GM21447 (cell line): ENCODE data around the gene ULBP3.
A peak's percentile ranks its signal among the peaks of the same experiment; 100 is the strongest.

ENCODE experiments used
- ATAC-seq: cut with Tn5 transposase; IDR thresholded peaks from one replicate; pipeline ENCODE4 v1.9.1; 2021; ENCODE audit not compliant: unreplicated experiment

ULBP3 gene

GRCh38 chr6:150068720-150069648 is at the start of gene ULBP3:
Gene ULBP3, minus strand, starts transcription at chr6:150069121. Its CDS starts 55 bp downstream, at chr6:150069066.
- ATAC-seq, result peak; percentile 75

DNA sequence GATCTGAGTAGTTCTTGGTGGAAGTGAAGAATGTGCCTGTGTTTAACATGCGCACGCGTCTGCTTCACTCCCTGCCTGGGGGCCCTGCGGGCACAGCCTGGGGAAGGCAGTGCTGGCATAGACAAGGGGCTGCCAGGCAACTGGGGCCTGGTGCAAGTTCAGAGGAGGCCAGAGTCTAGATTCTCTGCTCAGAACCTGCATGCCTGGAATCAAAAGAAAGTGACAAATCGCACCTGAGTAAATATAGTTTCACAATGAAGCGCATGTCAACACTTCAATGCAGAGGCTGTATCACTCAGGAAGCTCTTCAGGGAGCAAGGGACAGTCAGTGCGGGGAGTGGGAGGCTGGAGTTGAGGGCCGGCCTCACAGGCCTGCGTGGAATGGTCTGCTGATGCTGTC is 49.7 kb upstream of the ULBP3 start:
- no peak for ATAC-seq

DNA sequence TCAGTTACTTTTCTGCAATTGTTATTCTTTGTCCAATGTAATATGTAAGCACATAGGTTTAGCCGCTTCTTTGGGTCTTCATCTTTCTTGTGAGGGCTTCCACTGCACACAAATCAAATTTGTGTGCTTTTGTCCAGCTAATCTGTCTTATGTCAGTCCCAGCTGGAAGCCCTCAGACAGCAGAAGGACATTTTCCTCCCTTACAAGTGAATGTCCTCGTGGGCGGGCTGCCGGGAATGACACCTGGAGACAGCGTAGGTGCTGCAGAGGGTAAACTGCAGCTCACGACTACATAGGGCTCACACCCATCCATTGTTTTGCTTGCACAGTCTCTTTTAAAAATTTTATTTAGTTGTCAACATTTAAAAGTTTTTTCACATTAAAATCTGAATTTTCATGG is 49.3 kb upstream of the ULBP3 start:
- ATAC-seq, result no peak

DNA sequence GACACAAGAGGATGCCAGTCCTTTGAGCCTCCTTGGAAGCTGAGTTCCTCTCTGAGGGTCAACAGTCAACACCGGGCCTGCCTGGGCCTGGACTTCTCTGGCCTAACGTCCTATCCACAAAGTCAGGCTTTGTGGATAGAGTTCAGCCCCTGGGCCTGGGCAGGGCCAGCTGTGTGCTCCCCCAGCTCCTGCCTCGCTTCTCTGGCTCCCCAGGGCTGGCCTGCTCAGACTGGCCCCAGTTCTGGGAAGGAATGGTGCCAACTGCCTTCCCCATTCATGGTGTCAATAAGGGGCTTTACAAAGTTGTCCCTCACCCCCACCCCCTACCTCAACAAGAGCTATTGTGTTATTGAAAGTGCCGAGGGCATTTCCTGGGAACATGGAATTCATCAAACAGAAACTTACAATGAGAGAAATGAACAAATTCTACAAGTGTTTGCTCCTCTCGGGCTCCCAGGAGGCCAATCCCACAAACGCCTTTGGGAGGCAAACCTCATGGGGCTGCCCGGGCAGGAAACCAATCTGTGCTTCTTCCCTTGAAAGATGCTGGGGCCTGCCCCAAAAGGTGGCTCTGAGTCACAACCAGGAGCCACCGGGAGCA is 47.4 kb upstream of the ULBP3 start:
- ATAC-seq, result no peak

DNA sequence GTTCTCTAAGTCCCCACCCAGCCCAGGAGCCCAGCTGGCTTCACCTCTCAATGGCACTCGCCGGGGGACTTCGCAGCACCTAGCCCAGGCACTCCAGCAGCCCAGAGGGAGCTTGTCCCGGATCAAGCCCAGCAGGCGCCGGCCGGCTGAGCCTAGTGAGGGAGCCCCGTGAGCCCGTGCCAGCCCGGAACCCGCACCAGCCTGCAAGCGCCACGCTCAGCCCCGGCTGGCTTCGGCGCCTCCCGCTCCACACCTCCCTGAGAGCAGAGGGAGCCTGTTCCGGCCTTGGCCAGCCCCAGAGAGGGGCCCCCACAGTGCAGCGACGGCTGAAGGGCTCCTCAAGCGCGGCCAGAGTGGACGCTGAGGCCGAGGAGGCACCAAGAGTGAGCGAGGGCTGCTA is 46.8 kb upstream of the ULBP3 start:
- ATAC-seq, result no peak

DNA sequence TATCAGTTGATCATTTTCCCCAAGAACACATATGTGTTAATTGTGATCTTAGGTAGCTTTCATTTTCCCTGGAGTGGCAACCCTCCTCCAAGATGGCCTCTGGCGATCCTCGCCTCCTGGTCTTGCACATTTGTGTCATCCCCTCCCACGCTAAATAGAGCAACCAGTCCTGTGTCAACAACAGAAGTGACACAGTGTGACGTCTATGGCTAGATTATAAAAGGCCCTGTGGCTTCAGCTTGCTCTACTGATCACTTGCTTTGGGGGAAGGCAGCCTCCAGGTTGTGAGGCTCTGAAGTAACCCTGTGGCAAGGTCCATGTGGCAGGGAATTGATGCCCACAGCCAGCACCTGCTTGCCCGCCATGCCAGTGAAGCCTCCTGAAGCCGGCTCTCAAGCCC is 43.3 kb upstream of the ULBP3 start:
- no peak for ATAC-seq

- ATAC-seq, result no peak
Observed at GRCh38 chr6:150102750-150103270, 33.9 kb upstream of the ULBP3 start.

DNA sequence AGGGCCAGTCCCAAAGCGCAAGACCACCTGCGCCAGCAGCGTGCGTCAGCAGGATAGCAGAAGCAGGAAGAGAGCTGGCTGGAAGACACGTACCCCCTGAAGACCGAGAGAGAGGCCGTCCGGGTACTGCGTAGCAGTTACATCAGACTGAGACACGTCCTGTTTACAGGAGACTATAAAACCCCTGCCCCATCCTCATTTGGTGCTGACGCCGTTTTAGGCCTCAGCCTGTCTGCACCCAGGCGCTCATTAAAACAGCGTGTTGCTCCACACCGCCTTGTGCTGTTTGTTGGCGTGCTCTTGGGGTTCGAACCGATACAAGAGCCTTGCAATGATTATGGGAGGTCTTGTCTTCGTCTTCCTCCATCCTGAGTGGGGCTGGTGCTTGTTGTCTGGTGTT is 31.8 kb upstream of the ULBP3 start:
- ATAC-seq, result no peak

GRCh38 chr6:150099953-150100352 is 31.0 kb upstream of the ULBP3 start:
- ATAC-seq, result no peak

DNA sequence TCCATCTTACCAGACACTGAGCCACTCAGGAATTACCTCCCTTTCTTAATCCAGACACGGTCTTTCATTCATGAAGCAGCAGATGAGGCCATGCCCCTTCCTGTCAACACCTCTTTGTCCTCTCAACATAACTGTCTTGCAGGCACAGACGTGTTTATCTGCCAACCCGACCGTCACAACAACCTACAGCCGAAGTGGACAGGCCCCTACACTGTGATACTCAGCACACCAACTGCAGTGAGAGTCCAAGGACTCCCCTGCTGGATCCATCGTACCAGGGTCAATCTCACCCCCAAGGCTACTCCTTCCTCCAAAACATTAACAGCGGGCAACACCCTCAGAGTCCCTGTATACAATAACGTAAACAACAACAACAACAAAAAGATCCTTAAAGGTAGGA is 30.6 kb upstream of the ULBP3 start:
- ATAC-seq, result no peak

DNA sequence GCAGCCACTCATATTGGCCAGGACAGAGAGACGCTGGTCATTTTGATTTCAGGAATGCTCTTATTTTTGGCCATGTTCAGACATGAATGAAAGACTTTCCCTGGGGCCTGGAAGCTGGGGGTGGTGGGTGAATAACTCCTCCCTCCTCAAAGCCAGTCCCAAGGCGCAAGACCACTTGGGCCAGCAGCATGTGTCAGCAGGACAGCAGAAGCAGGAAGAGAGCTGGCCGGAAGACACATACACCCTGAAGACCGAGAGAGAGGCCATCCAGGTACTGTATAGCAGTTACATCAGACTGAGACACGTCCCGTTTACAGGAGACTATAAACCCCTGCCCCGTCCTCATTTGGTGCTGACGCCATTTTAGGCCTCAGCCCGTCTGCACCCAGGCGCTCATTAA is 29.2 kb upstream of the ULBP3 start:
- no peak for ATAC-seq

DNA sequence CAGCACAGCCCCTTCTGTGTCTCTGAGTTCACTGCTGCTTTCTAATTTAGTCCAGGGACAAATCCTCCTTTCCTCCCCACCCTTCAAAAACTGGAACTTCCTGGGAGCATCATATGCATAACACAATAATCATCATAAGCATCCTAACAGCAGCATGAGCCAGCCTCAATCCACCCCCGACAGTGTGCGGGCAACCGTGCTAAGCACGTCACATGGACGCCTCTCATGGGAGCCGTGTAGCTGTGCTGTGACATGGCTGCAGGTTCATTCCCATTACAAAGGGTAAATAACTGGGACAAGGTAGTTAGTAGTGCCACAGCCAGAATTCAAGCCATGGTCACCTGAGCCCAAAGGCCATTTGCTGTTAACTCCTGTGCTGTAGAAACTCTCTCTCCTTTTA is 24.5 kb upstream of the ULBP3 start:
- ATAC-seq, result no peak

GRCh38 chr6:150091476-150091875 is 22.6 kb upstream of the ULBP3 start:
- no peak for ATAC-seq

GRCh38 chr6:150090328-150090727 is 21.4 kb upstream of the ULBP3 start:
- no peak for ATAC-seq

GRCh38 chr6:150088481-150089154 is 19.7 kb upstream of the ULBP3 start:
- no peak for ATAC-seq

- no peak for ATAC-seq
Observed at GRCh38 chr6:150087336-150087735, 18.4 kb upstream of the ULBP3 start.

- ATAC-seq, result no peak
Observed at GRCh38 chr6:150086026-150086425, 17.1 kb upstream of the ULBP3 start.

GRCh38 chr6:150084426-150084825 is 15.5 kb upstream of the ULBP3 start:
- no peak for ATAC-seq

DNA sequence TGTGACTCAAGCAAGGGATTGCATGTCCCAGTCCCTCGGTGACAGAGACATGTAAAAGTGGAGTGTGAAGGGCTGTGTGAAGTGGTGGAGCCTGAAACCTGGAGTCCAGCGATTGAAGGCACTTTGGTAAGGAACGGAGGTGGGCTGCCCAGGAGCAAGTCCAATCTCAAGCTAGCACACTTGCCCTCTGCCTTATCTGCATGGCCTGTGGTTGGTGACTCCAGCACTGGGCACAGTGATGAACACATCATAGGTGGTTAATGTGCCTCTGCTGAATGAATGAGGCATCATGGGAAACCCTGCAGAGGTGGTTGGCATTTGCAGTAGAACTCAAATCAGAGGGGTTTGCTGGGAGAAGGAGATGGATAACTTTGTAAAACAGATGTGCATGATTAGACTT is 14.9 kb upstream of the ULBP3 start:
- ATAC-seq, result no peak

- no peak for ATAC-seq
Observed at GRCh38 chr6:150081702-150082101, 12.8 kb upstream of the ULBP3 start.

GRCh38 chr6:150079604-150080003 is 10.7 kb upstream of the ULBP3 start:
- no peak for ATAC-seq

DNA sequence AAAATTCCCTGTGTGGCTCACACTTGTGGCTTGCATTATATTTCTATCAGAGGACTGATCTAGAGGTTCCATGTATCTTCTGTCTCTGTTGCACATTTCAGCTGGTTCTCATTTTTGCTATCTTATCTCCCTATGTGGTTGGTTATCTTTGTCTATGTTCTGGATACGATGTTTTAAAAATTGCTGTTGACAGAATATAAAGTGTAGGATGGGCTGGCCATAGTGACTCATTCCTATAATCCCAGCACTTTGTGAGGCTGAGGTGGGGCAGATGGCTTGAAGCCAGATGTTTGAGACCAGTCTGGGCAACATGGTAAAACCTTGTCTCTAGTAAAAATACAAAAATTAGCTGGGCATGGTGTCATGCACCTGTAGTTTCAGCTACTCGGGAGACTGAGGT is 9.9 kb upstream of the ULBP3 start:
- no peak for ATAC-seq
